ENCODE data around the gene NLRC5.

The NLRC5 gene

GRCh38 chr16:56977216-56977615 lies 12.1 kb upstream of the NLRC5 start:
- H3K4me3 ChIP-seq (ENCODE audit: low read depth, low read length) = no peak overlapping the region
- no peak for DNase-seq (ENCODE audit: low read depth)
- no peak for TF ChIP-seq CTCF (IDR thresholded peaks at IDR 0.05; ENCODE audit: control insufficient read depth, extremely low read depth, insufficient read depth)

- no peak for DNase-seq (ENCODE audit: low read depth)
- no peak overlapping the region for H3K4me3 ChIP-seq (ENCODE audit: low read depth, low read length)
- TF ChIP-seq CTCF (IDR thresholded peaks at IDR 0.05; ENCODE audit: control insufficient read depth, extremely low read depth, insufficient read depth) = no peak
Measured at GRCh38 chr16:56977823-56978430, 11.4 kb upstream of the NLRC5 start.

GRCh38 chr16:56980201-56980535 lies 9.2 kb upstream of the NLRC5 start:
- no peak for TF ChIP-seq CTCF (IDR thresholded peaks at IDR 0.05; ENCODE audit: control insufficient read depth, extremely low read depth, insufficient read depth)
- no peak for DNase-seq (ENCODE audit: low read depth)
- H3K4me3 ChIP-seq (ENCODE audit: low read depth, low read length) = no peak overlapping the region

GRCh38 chr16:56980792-56981724 lies 8.3 kb upstream of the NLRC5 start:
- no peak for DNase-seq (ENCODE audit: low read depth)
- H3K4me3 ChIP-seq (ENCODE audit: low read depth, low read length) = no peak overlapping the region
- TF ChIP-seq CTCF (IDR thresholded peaks at IDR 0.05; ENCODE audit: control insufficient read depth, extremely low read depth, insufficient read depth) = no peak

- no peak for DNase-seq (ENCODE audit: low read depth)
- H3K4me3 ChIP-seq (ENCODE audit: low read depth, low read length) = no peak overlapping the region
- no peak for TF ChIP-seq CTCF (IDR thresholded peaks at IDR 0.05; ENCODE audit: control insufficient read depth, extremely low read depth, insufficient read depth)
Measured at GRCh38 chr16:56981729-56982271, 7.6 kb upstream of the NLRC5 start.

- no peak for TF ChIP-seq CTCF (IDR thresholded peaks at IDR 0.05; ENCODE audit: control insufficient read depth, extremely low read depth, insufficient read depth)
- no peak for DNase-seq (ENCODE audit: low read depth)
- H3K4me3 ChIP-seq (ENCODE audit: low read depth, low read length) = no peak overlapping the region
Measured at GRCh38 chr16:56982695-56983094, 6.7 kb upstream of the NLRC5 start.
